H1 (cell line): ENCODE results near the gene SH2D1B. TPM values are rescaled to one million over a fixed set of nuclear protein-coding genes. Genes with fewer than 3 reads are reported as not detected.

Experiments used
- CTCF ChIA-PET: fragments of 300-600 bp; sonication (Branson Sonifier 250); formaldehyde crosslinking; loops from one replicate; lab custom pipeline; 2021; ENCODE audit not compliant: partially characterized antibody; lab: Charles Lee
- POLR2A ChIA-PET: fragments of 300-600 bp; sonication (Branson Sonifier 250); formaldehyde crosslinking; loops from one replicate; lab custom pipeline; 2021; ENCODE audit warnings: inconsistent platforms; ENCODE audit not compliant: partially characterized antibody; lab: Charles Lee
- DNase-seq, 2 experiments: peaks; one replicate each; pipeline versions ENCODE4 v3.0.0 to v3.0.0-alpha.2; 2010 to 2022; ENCODE audit warnings: low spot score in 2 of 2, low read depth in 1 of 2, mixed read lengths in 1 of 2
- FAIRE-seq: peaks from 2 replicates; lab custom pipeline; 2011; peaks lifted over from hg19 to GRCh38; lab: Jason Lieb, UNC
- H2AFZ ChIP-seq: 2 replicates; pipeline ENCODE4 v1.8.1; 2012; ENCODE audit warnings: low read length, inconsistent platforms
- H2AK5ac ChIP-seq: 2 replicates; pipeline ENCODE4 v1.6.1; 2013; ENCODE audit warnings: low read depth, low read length
- H2BK120ac ChIP-seq: replicated peaks from 2 replicates; pipeline ENCODE3; 2013; ENCODE audit warnings: low read depth, low read length, inconsistent platforms
- H2BK12ac ChIP-seq: 2 replicates; pipeline ENCODE4 v1.6.1; 2013; ENCODE audit warnings: low read depth, low read length
- H2BK15ac ChIP-seq: 2 replicates; pipeline ENCODE4 v1.6.1; 2013; ENCODE audit warnings: low read length
- H2BK20ac ChIP-seq: 2 replicates; pipeline ENCODE4 v1.6.1; 2013; ENCODE audit warnings: low read length
- H2BK5ac ChIP-seq: 2 replicates; pipeline ENCODE4 v1.6.1; 2013; ENCODE audit warnings: low read depth, low read length
- H3K14ac ChIP-seq: 2 replicates; pipeline ENCODE4 v1.6.1; 2013; ENCODE audit warnings: inconsistent platforms; ENCODE audit not compliant: insufficient read length
- H3K18ac ChIP-seq: 2 replicates; pipeline ENCODE4 v1.6.1; 2013; ENCODE audit warnings: low read length; ENCODE audit errors: extremely low read depth
- H3K23ac ChIP-seq: 2 replicates; pipeline ENCODE4 v1.6.1; 2013; ENCODE audit warnings: inconsistent platforms; ENCODE audit not compliant: insufficient read length
- H3K23me2 ChIP-seq: 2 replicates; pipeline ENCODE4 v1.6.1; 2013; ENCODE audit warnings: low read depth, low read length
- H3K27ac ChIP-seq: 2 replicates; pipeline ENCODE4 v1.6.1; 2011; ENCODE audit warnings: low read depth, low read length, inconsistent platforms
- H3K27me3 ChIP-seq, 4 experiments: replicated peaks in 1 of 4; 1 replicate in 1 of 4; 2 replicates in 3 of 4; pipeline versions ENCODE4 v1.6.1 to v1.8.1; 2011 to 2013; ENCODE audit warnings: low read length in 3 of 4, mild to moderate bottlenecking in 3 of 4, inconsistent platforms in 2 of 4, mixed read lengths in 2 of 4, moderate library complexity in 1 of 4; ENCODE audit not compliant: control insufficient read depth in 3 of 4, insufficient read depth in 3 of 4; ENCODE audit errors: extremely low read depth in 1 of 4
- H3K36me3 ChIP-seq, 4 experiments: 2 replicates each; pipeline versions ENCODE4 v1.6.1 to v1.8.1; 2011 to 2013; ENCODE audit warnings: mild to moderate bottlenecking in 4 of 4, low read length in 3 of 4, moderate library complexity in 2 of 4, control low read depth in 1 of 4, inconsistent platforms in 1 of 4; ENCODE audit not compliant: insufficient read depth in 4 of 4, control insufficient read depth in 2 of 4
- H3K4ac ChIP-seq: replicated peaks from 2 replicates; pipeline ENCODE3; 2013; ENCODE audit warnings: low read length, low read depth, mixed read lengths, inconsistent platforms; ENCODE audit not compliant: insufficient read length
- H3K4me1 ChIP-seq, 4 experiments: replicated peaks in 1 of 4; 1 replicate in 1 of 4; 2 replicates in 3 of 4; pipeline versions ENCODE4 v1.6.1 to v1.8.1; 2011 to 2013; ENCODE audit warnings: low read length in 3 of 4, inconsistent platforms in 2 of 4, mixed read lengths in 1 of 4; ENCODE audit not compliant: insufficient read depth in 4 of 4, control insufficient read depth in 3 of 4
- H3K4me2 ChIP-seq, 2 experiments: 2 replicates each; pipeline versions ENCODE4 v1.6.1 to v1.8.1; 2011 to 2013; ENCODE audit warnings: low read depth in 2 of 2, low read length in 2 of 2, control low read depth in 1 of 2, inconsistent platforms in 1 of 2, mild to moderate bottlenecking in 1 of 2; ENCODE audit not compliant: insufficient read depth in 1 of 2
- H3K4me3 ChIP-seq, 4 experiments: fragments of 200-600, 300-600 bp in 1 of 4; sonication (generic), shearing (Covaris generic), sonication (Bioruptor Twin) in 1 of 4; 2 replicates each; pipeline versions ENCODE4 v1.5.1 to v1.8.1; 2011 to 2016; ENCODE audit warnings: low read length in 4 of 4, low read depth in 3 of 4, control low read depth in 2 of 4, inconsistent platforms in 2 of 4, mild to moderate bottlenecking in 2 of 4, mixed read lengths in 1 of 4, moderate library complexity in 1 of 4; ENCODE audit not compliant: insufficient read depth in 2 of 4; ENCODE audit errors: extremely low read depth in 1 of 4
- H3K56ac ChIP-seq: replicated peaks from 2 replicates; pipeline ENCODE3; 2013; ENCODE audit warnings: low read depth, mild to moderate bottlenecking, mixed read lengths, low read length, inconsistent platforms; ENCODE audit not compliant: insufficient read length
- H3K79me1 ChIP-seq: 2 replicates; pipeline ENCODE4 v1.6.1; 2013; ENCODE audit warnings: low read depth, low read length, control low read depth
- H3K79me2 ChIP-seq, 2 experiments: 2 replicates each; pipeline versions ENCODE4 v1.6.1 to v1.8.1; 2012 to 2013; ENCODE audit warnings: low read length in 2 of 2, mild to moderate bottlenecking in 2 of 2, inconsistent platforms in 1 of 2; ENCODE audit not compliant: insufficient read depth in 2 of 2, control insufficient read depth in 1 of 2
- H3K9ac ChIP-seq, 4 experiments: replicated peaks in 1 of 4; 1 replicate in 1 of 4; 2 replicates in 3 of 4; pipeline versions ENCODE4 v1.6.1 to v1.8.1; 2011 to 2013; ENCODE audit warnings: low read depth in 3 of 4, low read length in 3 of 4, control low read depth in 2 of 4, mild to moderate bottlenecking in 2 of 4, moderate library complexity in 2 of 4, inconsistent platforms in 1 of 4; ENCODE audit errors: extremely low read depth in 1 of 4
- H3K9me3 ChIP-seq, 2 experiments: 2 replicates each; pipeline versions ENCODE4 v1.6.1 to v1.8.1; 2012 to 2013; ENCODE audit warnings: mild to moderate bottlenecking in 2 of 2, moderate library complexity in 2 of 2, control low read depth in 1 of 2, inconsistent platforms in 1 of 2, low read depth in 1 of 2, low read length in 1 of 2, mixed read lengths in 1 of 2; ENCODE audit not compliant: insufficient read depth in 2 of 2
- H4K20me1 ChIP-seq, 2 experiments: replicated peaks in 1 of 2; 2 replicates each; pipeline versions ENCODE3 to v1.8.1; 2011 to 2013; ENCODE audit warnings: inconsistent platforms in 2 of 2, low read length in 2 of 2, mild to moderate bottlenecking in 1 of 2; ENCODE audit not compliant: insufficient read depth in 2 of 2, control insufficient read depth in 1 of 2
- H4K5ac ChIP-seq: 2 replicates; pipeline ENCODE4 v1.6.1; 2013; ENCODE audit warnings: low read length, low read depth, mixed read lengths, inconsistent platforms; ENCODE audit not compliant: insufficient read length
- H4K8ac ChIP-seq: 2 replicates; pipeline ENCODE4 v1.8.0; 2013; ENCODE audit warnings: mild to moderate bottlenecking, moderate library complexity, low read length, inconsistent platforms; ENCODE audit not compliant: insufficient read depth; ENCODE audit errors: extremely low read depth
- H4K91ac ChIP-seq: replicated peaks from 2 replicates; pipeline ENCODE3; 2013; ENCODE audit warnings: low read length, mixed read lengths, inconsistent platforms; ENCODE audit not compliant: insufficient read length
- ASH2L ChIP-seq: fragments of 200-600, 300-600 bp; sonication (generic); IDR thresholded peaks from one replicate; pipeline ENCODE4 v1.7.1; 2017; ENCODE audit warnings: low read length
- CBX8 ChIP-seq: fragments of 300-800, 300-1000 bp; sonication (generic); IDR thresholded peaks from 2 replicates; pipeline ENCODE4 v1.7.1; 2016; ENCODE audit warnings: low read depth, low read length, borderline replicate concordance
- CREB1 ChIP-seq: IDR thresholded peaks from 2 replicates; pipeline ENCODE4 v1.6.1; 2012; ENCODE audit warnings: inconsistent platforms
- CTBP2 ChIP-seq: IDR thresholded peaks from 2 replicates; pipeline ENCODE4 v1.7.0; 2011; ENCODE audit warnings: borderline replicate concordance, mild to moderate bottlenecking, moderate library complexity, mixed read lengths, low read length; ENCODE audit not compliant: insufficient read depth, insufficient read length
- PHF8 ChIP-seq: fragments of 200-600 bp; sonication (generic); conservative IDR thresholded peaks from 2 replicates; pipeline ENCODE4 v1.7.1; 2012; ENCODE audit warnings: low read depth, mild to moderate bottlenecking, inconsistent platforms, low read length, moderate library complexity
- RAD21 ChIP-seq, 2 experiments: IDR thresholded peaks in 1 of 2; conservative IDR thresholded peaks in 1 of 2; 2 replicates each; pipeline ENCODE4 v1.6.1; 2011; ENCODE audit warnings: low read depth in 2 of 2, low read length in 2 of 2, improper control_type of control experiment in 1 of 2, inconsistent platforms in 1 of 2, mild to moderate bottlenecking in 1 of 2, moderate library complexity in 1 of 2
- SP2 ChIP-seq: IDR thresholded peaks from 2 replicates; pipeline ENCODE4 v1.6.1; 2012; ENCODE audit warnings: mild to moderate bottlenecking, low read length, inconsistent platforms
- TBP ChIP-seq: IDR thresholded peaks from 2 replicates; pipeline ENCODE4 v1.6.1; 2011; ENCODE audit warnings: low read depth, low read length, improper control_type of control experiment
- TEAD4 ChIP-seq: IDR thresholded peaks from 2 replicates; pipeline ENCODE4 v1.6.1; 2012; ENCODE audit warnings: low read depth, low read length, inconsistent platforms, mixed read lengths
- ZNF274 ChIP-seq: IDR thresholded peaks from 2 replicates; pipeline ENCODE4 v1.7.0; 2012; ENCODE audit warnings: low read length, borderline replicate concordance; ENCODE audit errors: extremely low read depth
- WGBS, 2 experiments: shearing (Covaris generic) in 1 of 2; methylation state at CpG; one replicate each; pipeline versions ENCODE4 v1.1.6 to v1.1.7; 2013 to 2015; ENCODE audit warnings: low lambda C conversion rate in 2 of 2, mixed read lengths in 2 of 2, inconsistent platforms in 1 of 2, low coverage in 1 of 2, missing lambda C conversion rate in 1 of 2; ENCODE audit not compliant: insufficient replicate concordance in 2 of 2, insufficient coverage in 1 of 2, insufficient read length in 1 of 2; ENCODE audit errors: extremely low coverage in 1 of 2, missing lambda C conversion rate in 1 of 2; 5-methylcytosine and 5-hydroxymethylcytosine counted together
- polyA plus RNA-seq, 7 experiments: library from polyadenylated mRNA; depleted of rRNA in 3 of 7; stranded (reverse) in 5 of 7; unstranded in 2 of 7; fragments of >200 nt in 5 of 7; fragments of 200-250 nt in 2 of 7; gene quantifications; 1 replicate in 5 of 7; 2 replicates in 1 of 7; 4 replicates in 1 of 7; pipeline versions ENCODE4 v1.2.1 to v1.2.3, GENCODE V29; 2011 to 2013; ENCODE audit warnings: missing spikeins in 2 of 7, mixed read lengths in 2 of 7
- total RNA-seq: library from RNA; stranded (reverse); fragmentation: NEBNext Ultra II Directional; extraction: Animal tissue kit (Norgen Biotek cat#: 25700); gene quantifications from 2 replicates; pipeline ENCODE4 v1.2.1, GENCODE V29; 2021

The SH2D1B gene
- total and polyA plus RNA-seq, 2 of the 8 experiments (the other 6 are each of a cell fraction or from before 2014, with no cell fraction given): not detected

GRCh38 chr1:162385702-162386101 is 26.2 kb downstream of the SH2D1B start:
- Histone ChIP-seq H2BK15ac (no peak overlapping the region), H3K79me2 (no peaks in the 10 kb centered on the region), H3K36me3 (peaks cover 0 to 5% (median 2%) of the 10 kb centered on the region in 4 experiments; a peak in 1 of 8 replicates), H3K4ac (no peak overlapping the region), H3K23ac (no peak overlapping the region), H3K18ac (no peak overlapping the region), H3K4me2 (no peak overlapping the region), H3K4me1 (peaks cover 0 to 2% (median 1%) of the 10 kb centered on the region in 4 experiments; a peak in 3 of 7 replicates), H3K27me3 (no peaks in the 10 kb centered on the region), H3K27ac (no peak overlapping the region), H3K23me2 (no peaks in the 10 kb centered on the region), H3K79me1 (no peaks in the 10 kb centered on the region), H2BK20ac (no peak overlapping the region), H3K56ac (no peak overlapping the region), H4K20me1 (no peaks in the 10 kb centered on the region), H2BK120ac (no peak overlapping the region), H3K9ac (no peak overlapping the region), H4K91ac (no peak overlapping the region), H2BK5ac (no peak overlapping the region), H4K5ac (no peak overlapping the region), H3K4me3 (no peak overlapping the region), H3K9me3 (no peaks in the 10 kb centered on the region), H3K14ac (no peak overlapping the region), H2AK5ac (no peak overlapping the region), H4K8ac (0 out of 2 replicates have a peak overlapping the region, but pooled peaks have one; percentile 9), H2AFZ (no peak overlapping the region), H2BK12ac (no peak overlapping the region)
- 74% methylated on average over 3 of the region's 3 CpGs; no CpG with 5 or more reads in 1 of the 2 experiments for WGBS, 2 experiments
- DNase-seq (no peak), FAIRE-seq (no peak)
- ChIA-PET CTCF (interaction anchor here (1.2 to 8.1 kb wide), 4 partner anchors 11 to 200 kb away, joined by 3 to 44 read pairs (median 5); no protein-coding TSS in a partner anchor), POLR2A (no interaction called here)
- no peak for TF ChIP-seq RAD21 (IDR thresholded peaks at IDR 0.05 in 1 of 2, conservative IDR thresholded peaks at IDR 0.05 in 1 of 2; ENCODE audit: low read depth in 2 of 2, low read length in 2 of 2)
- TF ChIP-seq CBX8: no peak
- no peak for TF ChIP-seq TBP
- no peak for TF ChIP-seq ASH2L
- no peak for TF ChIP-seq CREB1
- TF ChIP-seq PHF8: no peak
- TF ChIP-seq CTBP2: no peak
- no peak for TF ChIP-seq TEAD4
- TF ChIP-seq ZNF274: no peak
- no peak for TF ChIP-seq SP2
